HEK293 (cell line): Measurements from ENCODE around the gene SIRPA.

Experiments used
- TCF7L2 ChIP-seq: IDR thresholded peaks from 2 replicates; pipeline ENCODE4 v1.6.1; 2011; ENCODE audit warnings: low read depth, mild to moderate bottlenecking, inconsistent platforms, low read length, moderate library complexity, borderline replicate concordance
- ZNF391 ChIP-seq: fragments of 450-650 bp; formaldehyde crosslinking; IDR thresholded peaks from 2 replicates; pipeline ENCODE4 v1.5.1; 2016; ENCODE audit warnings: low read depth, missing biosample characterization, missing genetic modification characterization, borderline replicate concordance
- ZNF701 ChIP-seq: fragments of 450-650 bp; formaldehyde crosslinking; IDR thresholded peaks from 2 replicates; pipeline ENCODE4 v1.5.1; 2016; ENCODE audit warnings: missing biosample characterization, missing genetic modification characterization
- ZNF768 ChIP-seq: fragments of 450-650 bp; formaldehyde crosslinking; IDR thresholded peaks from 2 replicates; pipeline ENCODE4 v1.5.1; 2018; ENCODE audit warnings: missing biosample characterization, mild to moderate bottlenecking, missing genetic modification characterization
- TF ChIP-seq, protein P1 (sequence below): fragments of 450-650 bp; formaldehyde crosslinking; IDR thresholded peaks from 2 replicates; pipeline ENCODE4 v1.5.1; 2016; ENCODE audit warnings: missing biosample characterization, missing genetic modification characterization
- TF ChIP-seq, protein P2 (sequence below): fragments of 450-650 bp; formaldehyde crosslinking; IDR thresholded peaks from 2 replicates; pipeline ENCODE4 v1.5.1; 2016; ENCODE audit warnings: missing biosample characterization, missing genetic modification characterization
- TF ChIP-seq, protein P3 (sequence below): fragments of 450-650 bp; formaldehyde crosslinking; IDR thresholded peaks from 2 replicates; pipeline ENCODE4 v1.5.1; 2017; ENCODE audit warnings: missing biosample characterization, mild to moderate bottlenecking, missing genetic modification characterization, moderate library complexity

DNA sequence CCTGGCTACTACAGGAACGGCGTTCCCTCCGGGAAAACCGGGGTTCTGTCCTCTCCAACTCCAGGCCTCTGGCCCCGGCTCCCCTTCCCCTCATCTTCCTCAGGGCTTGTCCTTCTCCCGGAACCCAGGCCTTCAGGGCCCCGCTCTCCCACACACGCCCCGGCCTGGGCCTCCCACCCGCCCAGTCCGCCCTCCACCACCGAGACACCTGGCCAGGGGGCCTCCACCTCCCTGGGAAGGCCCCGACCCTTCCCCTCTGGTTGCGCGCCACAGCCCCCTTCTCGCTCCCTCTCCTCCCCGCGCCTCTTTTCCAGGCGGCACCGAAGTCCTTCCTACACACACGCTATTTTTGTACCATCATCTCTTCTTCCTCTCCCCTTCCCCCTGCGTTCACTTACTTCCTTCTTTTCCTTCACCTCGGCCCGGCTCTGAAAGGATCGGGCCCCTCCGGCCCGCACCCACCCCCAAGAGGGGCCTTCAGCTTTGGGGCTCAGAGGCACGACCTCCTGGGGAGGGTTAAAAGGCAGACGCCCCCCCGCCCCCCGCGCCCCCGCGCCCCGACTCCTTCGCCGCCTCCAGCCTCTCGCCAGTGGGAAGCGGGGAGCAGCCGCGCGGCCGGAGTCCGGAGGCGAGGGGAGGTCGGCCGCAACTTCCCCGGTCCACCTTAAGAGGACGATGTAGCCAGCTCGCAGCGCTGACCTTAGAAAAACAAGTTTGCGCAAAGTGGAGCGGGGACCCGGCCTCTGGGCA is 1.3 kb upstream of the SIRPA start:
- TF ChIP-seq, protein P1, sequence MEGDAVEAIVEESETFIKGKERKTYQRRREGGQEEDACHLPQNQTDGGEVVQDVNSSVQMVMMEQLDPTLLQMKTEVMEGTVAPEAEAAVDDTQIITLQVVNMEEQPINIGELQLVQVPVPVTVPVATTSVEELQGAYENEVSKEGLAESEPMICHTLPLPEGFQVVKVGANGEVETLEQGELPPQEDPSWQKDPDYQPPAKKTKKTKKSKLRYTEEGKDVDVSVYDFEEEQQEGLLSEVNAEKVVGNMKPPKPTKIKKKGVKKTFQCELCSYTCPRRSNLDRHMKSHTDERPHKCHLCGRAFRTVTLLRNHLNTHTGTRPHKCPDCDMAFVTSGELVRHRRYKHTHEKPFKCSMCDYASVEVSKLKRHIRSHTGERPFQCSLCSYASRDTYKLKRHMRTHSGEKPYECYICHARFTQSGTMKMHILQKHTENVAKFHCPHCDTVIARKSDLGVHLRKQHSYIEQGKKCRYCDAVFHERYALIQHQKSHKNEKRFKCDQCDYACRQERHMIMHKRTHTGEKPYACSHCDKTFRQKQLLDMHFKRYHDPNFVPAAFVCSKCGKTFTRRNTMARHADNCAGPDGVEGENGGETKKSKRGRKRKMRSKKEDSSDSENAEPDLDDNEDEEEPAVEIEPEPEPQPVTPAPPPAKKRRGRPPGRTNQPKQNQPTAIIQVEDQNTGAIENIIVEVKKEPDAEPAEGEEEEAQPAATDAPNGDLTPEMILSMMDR (tag by site-specific recombination), result no peak
- TF ChIP-seq TCF7L2 (no peak), ZNF391 (tag by site-specific recombination) (no peak), ZNF701 (tag by site-specific recombination) (no peak), ZNF768 (tag by site-specific recombination) (no peak)
- TF ChIP-seq, protein P2, sequence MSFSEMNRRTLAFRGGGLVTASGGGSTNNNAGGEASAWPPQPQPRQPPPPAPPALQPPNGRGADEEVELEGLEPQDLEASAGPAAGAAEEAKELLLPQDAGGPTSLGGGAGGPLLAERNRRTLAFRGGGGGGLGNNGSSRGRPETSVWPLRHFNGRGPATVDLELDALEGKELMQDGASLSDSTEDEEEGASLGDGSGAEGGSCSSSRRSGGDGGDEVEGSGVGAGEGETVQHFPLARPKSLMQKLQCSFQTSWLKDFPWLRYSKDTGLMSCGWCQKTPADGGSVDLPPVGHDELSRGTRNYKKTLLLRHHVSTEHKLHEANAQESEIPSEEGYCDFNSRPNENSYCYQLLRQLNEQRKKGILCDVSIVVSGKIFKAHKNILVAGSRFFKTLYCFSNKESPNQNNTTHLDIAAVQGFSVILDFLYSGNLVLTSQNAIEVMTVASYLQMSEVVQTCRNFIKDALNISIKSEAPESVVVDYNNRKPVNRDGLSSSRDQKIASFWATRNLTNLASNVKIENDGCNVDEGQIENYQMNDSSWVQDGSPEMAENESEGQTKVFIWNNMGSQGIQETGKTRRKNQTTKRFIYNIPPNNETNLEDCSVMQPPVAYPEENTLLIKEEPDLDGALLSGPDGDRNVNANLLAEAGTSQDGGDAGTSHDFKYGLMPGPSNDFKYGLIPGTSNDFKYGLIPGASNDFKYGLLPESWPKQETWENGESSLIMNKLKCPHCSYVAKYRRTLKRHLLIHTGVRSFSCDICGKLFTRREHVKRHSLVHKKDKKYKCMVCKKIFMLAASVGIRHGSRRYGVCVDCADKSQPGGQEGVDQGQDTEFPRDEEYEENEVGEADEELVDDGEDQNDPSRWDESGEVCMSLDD, result no peak
- TF ChIP-seq, protein P3, sequence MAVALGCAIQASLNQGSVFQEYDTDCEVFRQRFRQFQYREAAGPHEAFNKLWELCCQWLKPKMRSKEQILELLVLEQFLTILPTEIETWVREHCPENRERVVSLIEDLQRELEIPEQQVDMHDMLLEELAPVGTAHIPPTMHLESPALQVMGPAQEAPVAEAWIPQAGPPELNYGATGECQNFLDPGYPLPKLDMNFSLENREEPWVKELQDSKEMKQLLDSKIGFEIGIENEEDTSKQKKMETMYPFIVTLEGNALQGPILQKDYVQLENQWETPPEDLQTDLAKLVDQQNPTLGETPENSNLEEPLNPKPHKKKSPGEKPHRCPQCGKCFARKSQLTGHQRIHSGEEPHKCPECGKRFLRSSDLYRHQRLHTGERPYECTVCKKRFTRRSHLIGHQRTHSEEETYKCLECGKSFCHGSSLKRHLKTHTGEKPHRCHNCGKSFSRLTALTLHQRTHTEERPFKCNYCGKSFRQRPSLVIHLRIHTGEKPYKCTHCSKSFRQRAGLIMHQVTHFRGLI (tag by site-specific recombination), result no peak
